Measurements from ENCODE around the gene CRB3. TPM values are rescaled to one million over a fixed set of nuclear protein-coding genes. Genes with fewer than 3 reads are reported as not detected.

The CRB3 gene
- total and polyA plus RNA-seq, 2 of the 4 experiments (the other 2 are of a cell fraction), result not detected

GRCh38 chr19:6443986-6444385, 20.1 kb upstream of the CRB3 start:
- H2BK20ac ChIP-seq (ENCODE audit: low read depth, low read length), result no peak overlapping the region

More at GRCh38 chr19:6443986-6444385, 20.1 kb upstream of the CRB3 start:
- no peak overlapping the region for H2AK5ac ChIP-seq (ENCODE audit: low read depth, low read length)
- H3K18ac ChIP-seq (ENCODE audit: low read depth, low read length), result no peak overlapping the region
- H3K4me2 ChIP-seq (ENCODE audit: low read depth, low read length), result no peak overlapping the region
- intact Hi-C loops (cut with micrococcal nuclease) (no loop called here), in situ Hi-C loops (cut with MboI; ENCODE audit: low sequenced_read_pairs) (no loop called here), dilution Hi-C loops (cut with HindIII; ENCODE audit: low sequenced_read_pairs, unreplicated experiment) (no loop called here)
- BruUV-seq (replicated peaks), result no TSS peak
- no peak overlapping the region for H3K4ac ChIP-seq (ENCODE audit: low read depth, low read length)
- H3K23ac ChIP-seq (ENCODE audit: low read depth, low read length), result no peak overlapping the region
- H2BK5ac ChIP-seq (ENCODE audit: low read depth, low read length, poor library complexity, severe bottlenecking), result no peak overlapping the region
- H3K27me3 ChIP-seq (ENCODE audit: control insufficient read depth, insufficient read depth, low read length), result no peaks in the 10 kb centered on the region
- H2BK15ac ChIP-seq (ENCODE audit: low read depth, low read length), result no peak overlapping the region
- H3K4me3 ChIP-seq (ENCODE audit: insufficient read depth, low read depth, low read length), result no peak overlapping the region
- no peak for ATAC-seq (ENCODE audit: low read depth)
- no peak overlapping the region for H2BK120ac ChIP-seq (ENCODE audit: low read depth, low read length)
- 72% methylated on average over 2 of the region's 13 CpGs; no CpG with 5 or more reads in 1 of the 2 experiments for WGBS, 2 experiments (ENCODE audit: extremely low coverage in 2 of 2, insufficient read length in 1 of 2)
- no peaks in the 10 kb centered on the region for H3K36me3 ChIP-seq (ENCODE audit: control insufficient read depth, insufficient read depth, low read length)
- H2AK9ac ChIP-seq (replicated peaks; ENCODE audit: low read depth, low read length, poor library complexity), result no peak overlapping the region
- POLR2A ChIA-PET (ENCODE audit: unreplicated experiment), result no interaction called here
- no peak overlapping the region for H2AFZ ChIP-seq (replicated peaks; ENCODE audit: low read length, poor library complexity)
- no peak for DNase-seq
- H4K5ac ChIP-seq (ENCODE audit: low read depth, low read length), result no peak overlapping the region
- CTCF ChIA-PET, result no interaction called here
- no peak for TF ChIP-seq RCOR1 (IDR thresholded peaks at IDR 0.05; ENCODE audit: insufficient replicate concordance, low read length)
- no peak for TF ChIP-seq CEBPB (IDR thresholded peaks at IDR 0.05; ENCODE audit: low read depth, low read length)
- H3K14ac ChIP-seq (replicated peaks; ENCODE audit: low read depth, low read length), result no peak overlapping the region
- H3K4me1 ChIP-seq (ENCODE audit: control insufficient read depth, insufficient read depth, low read length), result no peaks in the 10 kb centered on the region
- no peak overlapping the region for H3K27ac ChIP-seq (ENCODE audit: insufficient read depth, low read length)
- no peak overlapping the region for H4K8ac ChIP-seq (ENCODE audit: low read depth in 2 of 2, low read length in 2 of 2)
- H3K56ac ChIP-seq (ENCODE audit: extremely low read depth, insufficient read depth, low read length), result no peak overlapping the region
- no peak overlapping the region for H4K91ac ChIP-seq (ENCODE audit: insufficient read depth, low read depth, low read length)
- no peaks in the 10 kb centered on the region for H3K79me1 ChIP-seq (ENCODE audit: low read depth in 1 of 2, low read length in 2 of 2)
- no peaks in the 10 kb centered on the region for H3K9me1 ChIP-seq (ENCODE audit: insufficient read depth, low read length)
- H3K9me3 ChIP-seq (ENCODE audit: control insufficient read depth, insufficient read depth, low read length), result no peaks in the 10 kb centered on the region; the same call in 1 of the 2 replicates
- no peak overlapping the region for H3K9ac ChIP-seq (ENCODE audit: low read depth, low read length)
- H4K20me1 ChIP-seq (ENCODE audit: insufficient read depth, low read length), result no peaks in the 10 kb centered on the region
